ENCODE results near the gene DTX1. TPM values are rescaled to one million over a fixed set of nuclear protein-coding genes. Genes with fewer than 3 reads are reported as not detected.

The DTX1 gene
- total and polyA plus RNA-seq, 7 donors, result 0.49 to 2.4 (median 0.75) TPM

DNA sequence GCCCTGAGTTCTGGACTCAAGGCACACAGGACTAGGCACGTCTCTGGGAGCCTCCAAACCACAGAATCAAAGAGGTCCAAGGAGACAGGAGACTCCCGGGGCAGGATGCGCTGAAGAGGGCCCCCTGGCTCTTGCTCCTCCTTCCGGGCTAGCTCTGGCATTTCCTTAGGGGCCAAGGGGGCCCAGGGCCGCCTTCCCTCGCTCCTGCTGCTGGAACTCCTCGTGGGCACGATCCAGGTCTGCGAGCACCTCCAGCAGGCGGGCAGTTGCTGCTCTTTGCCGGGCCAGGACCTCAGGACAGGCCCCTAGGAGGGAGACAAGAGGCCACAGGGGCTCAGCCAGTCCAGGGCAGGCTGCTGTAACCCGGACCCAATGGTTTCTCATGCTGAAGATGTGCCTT is 43.2 kb downstream of the DTX1 start:
- TF ChIP-seq, protein P1, sequence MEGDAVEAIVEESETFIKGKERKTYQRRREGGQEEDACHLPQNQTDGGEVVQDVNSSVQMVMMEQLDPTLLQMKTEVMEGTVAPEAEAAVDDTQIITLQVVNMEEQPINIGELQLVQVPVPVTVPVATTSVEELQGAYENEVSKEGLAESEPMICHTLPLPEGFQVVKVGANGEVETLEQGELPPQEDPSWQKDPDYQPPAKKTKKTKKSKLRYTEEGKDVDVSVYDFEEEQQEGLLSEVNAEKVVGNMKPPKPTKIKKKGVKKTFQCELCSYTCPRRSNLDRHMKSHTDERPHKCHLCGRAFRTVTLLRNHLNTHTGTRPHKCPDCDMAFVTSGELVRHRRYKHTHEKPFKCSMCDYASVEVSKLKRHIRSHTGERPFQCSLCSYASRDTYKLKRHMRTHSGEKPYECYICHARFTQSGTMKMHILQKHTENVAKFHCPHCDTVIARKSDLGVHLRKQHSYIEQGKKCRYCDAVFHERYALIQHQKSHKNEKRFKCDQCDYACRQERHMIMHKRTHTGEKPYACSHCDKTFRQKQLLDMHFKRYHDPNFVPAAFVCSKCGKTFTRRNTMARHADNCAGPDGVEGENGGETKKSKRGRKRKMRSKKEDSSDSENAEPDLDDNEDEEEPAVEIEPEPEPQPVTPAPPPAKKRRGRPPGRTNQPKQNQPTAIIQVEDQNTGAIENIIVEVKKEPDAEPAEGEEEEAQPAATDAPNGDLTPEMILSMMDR (IDR thresholded peaks at IDR 0.05), result no peak
- H3K9me3 ChIP-seq, result no peaks in the 10 kb centered on the region
- DNase-seq (no peak), ATAC-seq (no peak)
- H3K4me1 ChIP-seq, result no peaks in the 10 kb centered on the region
- no peaks in the 10 kb centered on the region for H3K36me3 ChIP-seq (ENCODE audit: insufficient read depth in 1 of 2, low read depth in 1 of 2)
- WGBS, 3 donors, result 57 to 64% (median 62%) methylated on average over 11 to 12 of the region's 12 CpGs
- H3K27me3 ChIP-seq (ENCODE audit: insufficient read depth in 3 of 3, low read length in 2 of 3), result peaks cover 0 to 21% (median 2%) of the 10 kb centered on the region in 3 donors
- intact Hi-C loops (cut with DNase I), result no loop called here
- H3K27ac ChIP-seq, result no peak overlapping the region
- no peak overlapping the region for H3K4me3 ChIP-seq

DNA sequence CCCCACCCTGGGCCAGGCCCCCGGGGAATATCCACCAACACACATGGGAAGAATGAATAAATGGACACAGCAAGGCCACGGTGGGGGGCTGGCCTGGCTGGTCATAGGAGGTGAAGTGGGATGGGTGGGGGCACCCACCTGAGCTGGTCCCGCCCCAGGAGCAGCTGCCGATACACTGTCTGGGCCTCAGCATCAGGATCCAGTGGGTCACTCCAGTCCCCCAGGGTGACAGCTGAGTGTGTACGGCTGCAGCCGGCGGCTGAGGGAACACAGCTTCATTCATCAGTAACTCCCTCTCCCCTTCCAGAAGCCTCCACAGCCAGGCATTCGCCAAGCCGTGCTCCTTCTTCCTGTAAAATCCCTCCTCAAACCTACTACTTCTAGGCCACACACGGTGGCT is 45.2 kb downstream of the DTX1 start:
- no peak for ATAC-seq
- no peak for DNase-seq
- TF ChIP-seq, protein P1 (IDR thresholded peaks at IDR 0.05), result no peak
- no peak overlapping the region for H3K27ac ChIP-seq
- 52 to 62% (median 57%) methylated on average over 10 of the region's 10 CpGs for WGBS, 3 donors
- intact Hi-C loops (cut with DNase I), result no loop called here
- no peaks in the 10 kb centered on the region for H3K9me3 ChIP-seq
- H3K36me3 ChIP-seq (ENCODE audit: insufficient read depth in 1 of 2, low read depth in 1 of 2), result no peaks in the 10 kb centered on the region
- peaks cover 0 to 23% (median 2%) of the 10 kb centered on the region in 3 donors for H3K27me3 ChIP-seq (ENCODE audit: insufficient read depth in 3 of 3, low read length in 2 of 3)
- H3K4me3 ChIP-seq, result no peak overlapping the region
- no peaks in the 10 kb centered on the region for H3K4me1 ChIP-seq

DNA sequence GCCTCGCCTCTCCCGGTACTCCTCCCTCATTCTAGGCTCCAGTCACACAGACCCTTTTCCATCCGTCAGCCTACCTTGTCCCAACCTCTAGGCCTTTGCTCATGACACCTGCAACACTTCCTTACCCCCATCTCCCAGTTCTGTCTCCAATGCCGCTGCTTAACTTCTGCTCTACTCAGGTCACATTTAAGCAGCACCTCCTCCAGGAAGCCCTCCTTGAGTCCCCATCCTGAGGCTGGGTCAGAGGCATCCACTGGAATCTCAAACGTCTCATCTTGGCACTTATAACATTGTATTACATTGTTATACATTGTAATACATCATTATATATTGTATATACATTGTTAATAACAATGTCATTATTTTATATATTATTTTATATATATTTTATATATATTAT is 46.3 kb downstream of the DTX1 start:
- intact Hi-C loops (cut with DNase I), result no loop called here
- no peak overlapping the region for H3K27ac ChIP-seq
- H3K9me3 ChIP-seq, result no peaks in the 10 kb centered on the region
- no peak for ATAC-seq
- H3K4me3 ChIP-seq, result no peak overlapping the region
- no peaks in the 10 kb centered on the region for H3K4me1 ChIP-seq
- H3K36me3 ChIP-seq (ENCODE audit: insufficient read depth in 1 of 2, low read depth in 1 of 2), result no peaks in the 10 kb centered on the region
- TF ChIP-seq, protein P1 (IDR thresholded peaks at IDR 0.05), result no peak
- 75 to 82% (median 77%) methylated on average over 5 of the region's 5 CpGs for WGBS, 3 donors
- H3K27me3 ChIP-seq (ENCODE audit: insufficient read depth in 3 of 3, low read length in 2 of 3), result peaks cover 0 to 23% (median 2%) of the 10 kb centered on the region in 3 donors
- no peak for DNase-seq

DNA sequence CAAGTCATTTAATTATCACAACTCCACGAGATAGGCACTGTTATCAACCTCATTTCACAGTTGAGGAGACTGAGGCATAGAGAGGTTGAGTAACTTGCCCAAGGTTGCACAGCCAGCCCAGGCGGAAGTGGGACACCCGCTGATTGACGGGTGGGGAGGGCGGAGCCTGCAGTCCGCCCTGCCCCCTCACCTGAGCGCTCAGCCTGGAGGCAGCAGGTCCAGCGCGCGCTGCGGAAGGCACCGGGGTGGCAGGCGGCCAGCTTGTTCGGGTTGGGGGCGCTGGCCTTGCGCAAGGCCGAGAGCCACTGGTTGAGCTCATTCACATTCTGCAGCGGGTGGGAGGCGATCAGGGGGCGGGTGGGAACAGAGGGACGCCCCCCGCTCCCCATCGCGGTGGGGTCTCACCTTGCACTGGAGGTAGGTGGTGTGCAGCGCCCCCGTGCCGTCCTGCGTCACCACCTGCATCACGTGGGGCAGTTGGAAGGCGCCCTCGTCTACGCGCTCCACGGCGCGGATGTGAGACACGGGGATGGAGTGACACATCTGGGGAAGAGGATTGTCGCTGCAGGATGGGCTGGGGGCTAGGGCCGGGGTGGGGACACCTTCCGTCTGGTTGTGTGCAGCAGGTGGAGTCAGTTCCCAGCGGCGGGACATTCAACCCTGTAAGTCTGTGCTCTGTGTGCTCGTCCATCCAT is 47.4 kb downstream of the DTX1 start:
- Histone ChIP-seq H3K4me3 (no peak overlapping the region), H3K27me3 (ENCODE audit: insufficient read depth in 3 of 3, low read length in 2 of 3) (peaks cover 0 to 23% (median 2%) of the 10 kb centered on the region in 3 donors), H3K27ac (no peak overlapping the region), H3K9me3 (no peaks in the 10 kb centered on the region), H3K4me1 (no peaks in the 10 kb centered on the region), H3K36me3 (ENCODE audit: insufficient read depth in 1 of 2, low read depth in 1 of 2) (no peaks in the 10 kb centered on the region)
- DNase-seq, result no peak
- ATAC-seq, result no peak
- TF ChIP-seq, protein P1 (IDR thresholded peaks at IDR 0.05), result no peak
- WGBS, 3 donors, result 3 to 4% (median 3%) methylated on average over 40 to 43 of the region's 43 CpGs
- intact Hi-C loops (cut with DNase I), result no loop called here

Data from psoas muscle (tissue), 8 donors.